Spleen (tissue), 11 donors: ENCODE data around the gene SERPING1. TPM values are rescaled to one million over a fixed set of nuclear protein-coding genes. Genes with fewer than 3 reads are reported as not detected.
"Not testable (repeated sequence)": the region's sequence is repeated elsewhere in the genome, so short reads cannot be mapped to it uniquely, and the experiment has no call there.

Experiments
- DNase-seq: peaks from one replicate; pipeline ENCODE4 v3.0.0-alpha.2; 2020
- H3K27ac ChIP-seq, 8 donors: fragments of 200-600 bp; sonication (generic) in 7 of 8; 1 replicate in 4 of 8; 2 replicates in 4 of 8; pipeline versions ENCODE4 v1.5.0 to v1.8.0; 2016 to 2021; ENCODE audit warnings: inconsistent platforms in 4 of 8, mild to moderate bottlenecking in 4 of 8, moderate library complexity in 1 of 8
- H3K27me3 ChIP-seq, 7 donors: fragments of 200-600 bp; sonication (generic) in 6 of 7; replicated peaks in 1 of 7; 1 replicate in 4 of 7; 2 replicates in 3 of 7; pipeline versions ENCODE4 v1.5.0 to v1.8.0; 2016 to 2021; ENCODE audit warnings: inconsistent platforms in 3 of 7, mild to moderate bottlenecking in 1 of 7
- H3K36me3 ChIP-seq, 6 donors: fragments of 200-600 bp; sonication (generic) in 5 of 6; 1 replicate in 4 of 6; 2 replicates in 2 of 6; pipeline versions ENCODE4 v1.5.0 to v1.8.0; 2016 to 2021; ENCODE audit warnings: inconsistent platforms in 2 of 6
- H3K4me1 ChIP-seq, 6 donors: fragments of 200-600 bp; sonication (generic) in 5 of 6; 1 replicate in 3 of 6; 2 replicates in 3 of 6; pipeline versions ENCODE4 v1.5.0 to v1.8.0; 2016 to 2021; ENCODE audit warnings: inconsistent platforms in 3 of 6
- H3K4me3 ChIP-seq, 8 donors: fragments of 200-600 bp; sonication (generic) in 7 of 8; 1 replicate in 4 of 8; 2 replicates in 4 of 8; pipeline versions ENCODE4 v1.5.0 to v1.8.0; 2016 to 2021; ENCODE audit warnings: inconsistent platforms in 4 of 8, mild to moderate bottlenecking in 4 of 8, moderate library complexity in 2 of 8
- H3K9me3 ChIP-seq, 8 donors: fragments of 200-600 bp; sonication (generic) in 7 of 8; 1 replicate in 4 of 8; 2 replicates in 4 of 8; pipeline versions ENCODE4 v1.5.0 to v1.8.0; 2016 to 2021; ENCODE audit warnings: inconsistent platforms in 4 of 8
- CTCF ChIP-seq, 11 experiments: fragments of 200-600 bp in 7 of 11; fragments of 450-650 bp in 4 of 11; sonication (generic) in 4 of 11; IDR thresholded peaks in 8 of 11; conservative IDR thresholded peaks in 3 of 11; 1 replicate in 7 of 11; 2 replicates in 4 of 11; pipeline versions ENCODE4 v1.4.0 to v1.8.0; 2016 to 2021; ENCODE audit warnings: antibody characterized with exemption in 11 of 11, inconsistent platforms in 4 of 11, mild to moderate bottlenecking in 1 of 11
- POLR2A ChIP-seq, 3 donors: fragments of 450-650 bp; IDR thresholded peaks; one replicate each; pipeline ENCODE4 v1.5.1; 2017; ENCODE audit warnings: antibody characterized with exemption in 3 of 3, mild to moderate bottlenecking in 1 of 3
- POLR2AphosphoS5 ChIP-seq, 3 donors: sonication (generic); formaldehyde crosslinking; IDR thresholded peaks; one replicate each; pipeline ENCODE4 v1.5.1; 2017; ENCODE audit warnings: antibody characterized with exemption in 3 of 3
- WGBS, 5 donors: extraction: QIAGEN DNeasy Blood & Tissue Kit in 3 of 5; methylation state at CpG; one replicate each; pipeline versions ENCODE4 v1.1.5 to v1.1.7; 2013 to 2018; 5-methylcytosine and 5-hydroxymethylcytosine counted together
- intact Hi-C: fragments of 100-400 bp; cut with DNase I; formaldehyde crosslinking; loops from one replicate; pipeline ENCODE4 v1.15.0; 2023; ENCODE audit warnings: low total_unique reads
- polyA plus RNA-seq, 3 donors: library from polyadenylated mRNA; stranded (reverse); fragments of 200-250 nt; gene quantifications; one replicate each; pipeline ENCODE4 v1.2.1, GENCODE V29; 2013
- total RNA-seq, 7 donors: library from RNA; depleted of rRNA in 3 of 7; stranded (reverse); fragments of >200 nt in 3 of 7; fragmentation: NEBNext Ultra II Directional in 4 of 7; extraction: Animal tissue kit (Norgen Biotek cat#: 25700) in 4 of 7; gene quantifications; one replicate each; pipeline versions ENCODE4 v1.1.0 to v1.2.1, GENCODE V29; 2016 to 2021
- donor health status: healthy with polysubstance abuse.
- donor health status: DM: no; HTN: no; CAD: no; lungs with moderate emphysema.
- donor health status: DM: no; HTN: no; CAD: no.
- donor health status: Bipolar disorder and iron deficiency.
- donor health status: healthy.
- donor health status: DM: no; HTN: no; CAD: no.
- donor health status: DM: yes; HTN: yes; CAD: no.

The SERPING1 gene
- total and polyA plus RNA-seq, 10 donors = 104 to 364 (median 228) TPM

- intact Hi-C loops = no loop called here
- peaks cover 0 to 51% (median 31%) of the 10 kb centered on the region in 7 donors for H3K27me3 ChIP-seq
- H3K27ac ChIP-seq = no peak overlapping the region
- no peak overlapping the region for H3K4me3 ChIP-seq
- DNase-seq = no peak
- H3K9me3 ChIP-seq = no peaks in the 10 kb centered on the region
- WGBS, 5 donors = 82 to 91% (median 86%) methylated on average over 5 of the region's 5 CpGs
- no peaks in the 10 kb centered on the region for H3K36me3 ChIP-seq
- TF ChIP-seq POLR2A (IDR thresholded peaks at IDR 0.05) = no peak
- TF ChIP-seq POLR2AphosphoS5 (IDR thresholded peaks at IDR 0.05) = no peak
- no peak for TF ChIP-seq CTCF (IDR thresholded peaks at IDR 0.05 in 8 of 11, conservative IDR thresholded peaks at IDR 0.05 in 3 of 11)
- H3K4me1 ChIP-seq = peaks cover 18 to 67% (median 41%) of the 10 kb centered on the region in 6 donors
Measured at GRCh38 chr11:57650739-57651090, 53.2 kb downstream of the SERPING1 start.

DNA sequence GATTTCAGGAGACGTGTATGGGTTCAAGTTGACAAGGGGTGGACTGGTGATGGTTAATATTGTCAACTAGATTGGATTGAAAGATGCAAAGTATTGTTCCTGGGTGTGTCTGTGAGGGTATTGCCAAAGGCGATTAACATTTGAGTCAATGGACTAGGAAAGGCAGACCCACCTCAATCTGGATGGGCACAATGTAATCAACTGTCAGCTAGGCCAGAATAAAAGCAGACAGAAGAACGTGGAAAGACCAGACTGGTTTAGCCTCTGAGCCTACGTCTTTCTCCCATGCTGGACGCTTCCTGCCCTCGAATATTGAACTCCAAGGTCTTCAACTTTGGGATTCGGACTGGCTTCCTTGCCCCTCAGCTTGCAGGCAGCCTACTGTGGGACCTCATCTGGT lies 53.9 kb downstream of the SERPING1 start:
- peaks cover 0 to 44% (median 30%) of the 10 kb centered on the region in 7 donors for H3K27me3 ChIP-seq
- H3K36me3 ChIP-seq = no peaks in the 10 kb centered on the region
- intact Hi-C loops = no loop called here
- TF ChIP-seq POLR2AphosphoS5 (IDR thresholded peaks at IDR 0.05) (no peak), POLR2A (IDR thresholded peaks at IDR 0.05) (no peak), CTCF (IDR thresholded peaks at IDR 0.05 in 8 of 11, conservative IDR thresholded peaks at IDR 0.05 in 3 of 11) (no peak)
- no peaks in the 10 kb centered on the region for H3K9me3 ChIP-seq
- H3K4me1 ChIP-seq = peaks cover 13 to 61% (median 35%) of the 10 kb centered on the region in 6 donors
- DNase-seq = no peak
- H3K27ac ChIP-seq = no peak overlapping the region
- H3K4me3 ChIP-seq = no peak overlapping the region
- WGBS, 5 donors = 84 to 94% (median 90%) methylated on average over 7 of the region's 7 CpGs

DNA sequence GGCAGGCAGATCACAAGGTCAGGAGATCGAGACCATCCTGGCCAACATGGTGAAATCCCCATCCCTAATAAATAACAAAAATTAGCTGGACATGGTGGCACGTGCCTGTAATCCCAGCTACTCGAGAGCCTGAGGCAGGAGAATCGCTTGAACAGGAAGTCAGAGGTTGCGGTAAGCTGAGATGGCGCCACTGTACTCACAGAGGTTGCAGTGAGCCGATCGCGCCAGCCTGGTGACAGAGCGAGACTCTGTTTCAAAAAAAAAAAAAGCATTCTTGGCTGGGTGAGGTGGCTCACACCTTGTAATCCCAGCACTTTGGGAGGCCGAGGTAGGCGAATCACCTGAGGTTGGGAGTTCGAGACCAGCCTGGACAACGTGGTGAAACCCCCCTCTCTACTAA lies 54.7 kb downstream of the SERPING1 start:
- intact Hi-C loops, H3K36me3 ChIP-seq, DNase-seq, H3K9me3 ChIP-seq: not testable (repeated sequence)
- H3K27me3 ChIP-seq = peaks cover 0 to 36% (median 22%) of the 10 kb centered on the region in 7 donors
- 65 to 82% (median 75%) methylated on average over 14 of the region's 14 CpGs for WGBS, 5 donors
- H3K27ac ChIP-seq = peak overlapping the region in 2 of 8 donors; percentile 56 to 68
- H3K4me3 ChIP-seq = peak overlapping the region in 3 of 8 donors; percentile 5 to 41 (median 8)
- H3K4me1 ChIP-seq = peaks cover 15 to 61% (median 34%) of the 10 kb centered on the region in 6 donors

DNA sequence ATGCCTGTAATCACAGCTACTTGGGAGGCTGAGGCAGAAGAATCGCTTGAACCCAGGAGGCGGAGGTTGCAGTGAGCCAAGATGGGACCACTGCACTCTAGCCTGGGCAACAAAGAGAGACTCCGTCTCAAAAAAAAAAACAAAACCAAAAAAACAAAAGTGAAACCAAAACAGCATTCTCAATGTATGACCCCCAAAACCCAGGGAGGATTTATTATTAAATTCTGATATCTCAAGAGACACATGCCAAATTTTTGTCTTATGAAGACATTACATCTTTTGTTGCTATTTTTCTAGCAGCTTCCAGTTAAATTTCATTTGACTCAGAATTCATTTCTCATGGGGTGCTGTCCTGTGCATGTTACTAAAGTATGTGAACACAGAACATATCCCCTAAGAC lies 55.2 kb downstream of the SERPING1 start:
- 62 to 73% (median 69%) methylated on average over 3 of the region's 3 CpGs for WGBS, 5 donors
- peak overlapping the region in 2 of 8 donors; percentile 56 to 68 for H3K27ac ChIP-seq

More for the DNA sequence above, 55.2 kb downstream of the SERPING1 start:
- TF ChIP-seq POLR2AphosphoS5 (IDR thresholded peaks at IDR 0.05) (no peak), POLR2A (IDR thresholded peaks at IDR 0.05) (no peak), CTCF (IDR thresholded peaks at IDR 0.05 in 8 of 11, conservative IDR thresholded peaks at IDR 0.05 in 3 of 11) (no peak)
- H3K4me3 ChIP-seq = peak overlapping the region in 3 of 8 donors; percentile 5 to 41 (median 8)
- intact Hi-C loops = no loop called here
- peaks cover 0 to 31% (median 18%) of the 10 kb centered on the region in 7 donors for H3K27me3 ChIP-seq
- no peaks in the 10 kb centered on the region for H3K9me3 ChIP-seq
- peaks cover 14 to 57% (median 31%) of the 10 kb centered on the region in 6 donors for H3K4me1 ChIP-seq
- no peak for DNase-seq
- no peaks in the 10 kb centered on the region for H3K36me3 ChIP-seq
